ENCODE results near the gene PNPLA2. TPM values are rescaled to one million over a fixed set of nuclear protein-coding genes. Genes with fewer than 3 reads are reported as not detected.
A peak's percentile ranks its signal among the peaks of the same experiment; 100 is the strongest.

The PNPLA2 gene
- total and polyA plus RNA-seq, 10 of the 15 experiments (the other 5 are each of a cell fraction or from before 2014, with no cell fraction given), result 0.19 to 34.0 (median 8.1) TPM

GRCh38 chr11:843818-844692 lies 25.3 kb downstream of the PNPLA2 start:
- no TSS peak for BruUV-seq (replicated peaks)

More at GRCh38 chr11:843818-844692, 25.3 kb downstream of the PNPLA2 start:
- Histone ChIP-seq H3K9me3 (replicated peaks; ENCODE audit: control insufficient read depth, insufficient read depth, low read length) (no peaks in the 10 kb centered on the region), H3K4me3 (peak overlapping the region; percentile 96), H3K4me2 (ENCODE audit: control insufficient read depth, insufficient read depth) (peak overlapping the region; percentile 48; the same call in 1 of the 2 replicates), H3K27ac (ENCODE audit: control insufficient read depth, insufficient read depth) (no peak overlapping the region), H3K36me3 (ENCODE audit: control insufficient read depth in 2 of 2, insufficient read depth in 2 of 2, low read length in 1 of 2) (peaks cover 0 to 10% of the 10 kb centered on the region in 2 experiments; a peak in 2 of 4 replicates), H3K4me1 (ENCODE audit: control insufficient read depth, insufficient read depth, low read length) (peaks cover 15% of the 10 kb centered on the region), H4K20me1 (ENCODE audit: control insufficient read depth, insufficient read depth) (no peaks in the 10 kb centered on the region; the same call in 1 of the 2 replicates), H3K27me3 (replicated peaks in 1 of 2; ENCODE audit: control insufficient read depth in 2 of 2, insufficient read depth in 2 of 2, low read length in 1 of 2) (no peaks in the 10 kb centered on the region; a peak in 1 of 4 replicates), H2AFZ (ENCODE audit: control insufficient read depth, low read depth, low read length) (no peak overlapping the region), H3K79me2 (ENCODE audit: control insufficient read depth, insufficient read depth, low read length) (peaks cover 20% of the 10 kb centered on the region), H3K9ac (ENCODE audit: control insufficient read depth, insufficient read depth, low read length) (no peak overlapping the region)
- CTCF ChIA-PET, result interaction anchor here (0.8 to 0.9 kb wide), 3 partner anchors 35 to 49 kb away, joined by 3 to 4 read pairs (median 3); partner anchors contain the start of gene RPLP2
- DNase-seq (ENCODE audit: low read depth, low spot score) (no peak), FAIRE-seq (no peak), ATAC-seq (peak; percentile 11)
- RAD21 ChIA-PET (ENCODE audit: unreplicated experiment), result interaction anchor here (0.6 to 1.9 kb wide), 7 partner anchors 10 to 541 kb away, joined by 3 to 9 read pairs (median 5); partner anchors contain the start of genes CD151 and RPLP2
- no peak for TF ChIP-seq PML (IDR thresholded peaks at IDR 0.05; ENCODE audit: low read length)
- TF ChIP-seq IKZF1 (conservative IDR thresholded peaks at IDR 0.05), result peak; percentile 3; the same call in 1 of the 2 replicates
- TF ChIP-seq MEF2B (IDR thresholded peaks at IDR 0.05; ENCODE audit: partially characterized antibody, poor library complexity, severe bottlenecking), result peak; percentile 15
- TF ChIP-seq SPI1 (IDR thresholded peaks at IDR 0.05; ENCODE audit: borderline replicate concordance, insufficient read depth, low read depth, low read length), result peak; percentile 37; the same call in 1 of the 2 replicates
- 0 out of 2 replicates have a peak, but pooled peaks have one; percentile 34 for TF ChIP-seq MLLT1 (IDR thresholded peaks at IDR 0.05)
- TF ChIP-seq BHLHE40 (IDR thresholded peaks at IDR 0.05; ENCODE audit: borderline replicate concordance in 1 of 2, low read depth in 2 of 2, low read length in 1 of 2), result peak; percentile 56 to 85; a peak in 3 of 4 replicates
- intact Hi-C loops (cut with micrococcal nuclease; ENCODE audit: unreplicated experiment), result loop anchor here (5.0 kb wide), 1 partner anchor 68 kb away; the partner anchor contains the start of gene CHID1
- 22% methylated on average over 23 of the region's 25 CpGs for WGBS (ENCODE audit: insufficient coverage, insufficient replicate concordance, low lambda C conversion rate, missing lambda C conversion rate)
- SMC1A ChIA-PET (ENCODE audit: uncharacterized antibody, unreplicated experiment), result interaction anchor here (1.4 kb wide), 1 partner anchor 84 kb away, joined by 4 read pairs; no protein-coding TSS in a partner anchor
- in situ Hi-C loops (cut with MboI), result loop anchor here (10.0 kb wide), 2 partner anchors 211 to 1011 kb away; partner anchors contain the start of gene LSP1
- POLR2A ChIA-PET, result interaction anchor here (0.6 to 2.7 kb wide), 8 partner anchors 9 to 151 kb away, joined by 3 to 12 read pairs (median 4); partner anchors contain the start of gene RPLP2

Measured in GM12878 (cell line).